ENCODE data around the gene LRP5. TPM values are rescaled to one million over a fixed set of nuclear protein-coding genes. Genes with fewer than 3 reads are reported as not detected.

LRP5 gene
- total RNA-seq, 1 experiment from 2014 or later = 55.2 TPM

DNA sequence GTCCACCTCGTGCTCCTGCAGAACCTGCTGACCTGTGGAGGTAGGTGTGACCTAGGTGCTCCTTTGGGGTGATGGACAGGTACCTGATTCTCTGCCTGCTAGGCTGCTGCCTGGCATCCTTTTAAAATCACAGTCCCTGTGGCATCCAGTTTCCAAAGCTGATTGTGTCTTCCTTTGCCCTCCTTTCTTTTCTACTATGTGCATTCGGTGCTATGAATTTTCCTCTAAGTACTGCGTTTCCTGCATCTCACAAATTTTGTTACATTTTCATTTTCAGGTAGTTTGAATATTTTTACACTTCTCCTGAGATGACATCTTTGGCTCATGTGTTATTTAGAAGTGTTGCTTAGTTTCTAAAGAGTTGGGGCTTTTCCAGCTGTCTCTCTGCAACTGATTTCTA is 117.3 kb downstream of the LRP5 start:
- CTCF ChIA-PET = no interaction called here
- intact Hi-C loops (cut with micrococcal nuclease) = no loop called here
- DNase-seq (ENCODE audit: low read depth, low spot score) (no peak), ATAC-seq (no peak)
- H3K36me3 ChIP-seq (ENCODE audit: control insufficient read depth in 1 of 2, insufficient read depth in 2 of 2, low read length in 2 of 2) = peaks cover 9 to 26% of the 10 kb centered on the region in 2 experiments; a peak in 2 of 4 replicates
- RAD21 ChIA-PET (ENCODE audit: low non-redundant PET in 1 of 2, low total read pairs in 2 of 2, uncharacterized antibody in 2 of 2, unreplicated experiment in 2 of 2) = no interaction called here
- H3K9ac ChIP-seq (ENCODE audit: low read length) = no peak overlapping the region
- no peaks in the 10 kb centered on the region for H3K27me3 ChIP-seq (ENCODE audit: insufficient read depth, low read length)
- H3K4me1 ChIP-seq (ENCODE audit: control insufficient read depth in 1 of 2, insufficient read depth in 2 of 2, low read length in 2 of 2) = no peaks in the 10 kb centered on the region
- BruUV-seq (replicated peaks) = no TSS peak
- no peak overlapping the region for H2AFZ ChIP-seq (ENCODE audit: low read depth, low read length, poor library complexity, severe bottlenecking)
- POLR2A ChIA-PET = no interaction called here
- H4K20me1 ChIP-seq (ENCODE audit: insufficient read depth) = no peaks in the 10 kb centered on the region
- H3K79me2 ChIP-seq (ENCODE audit: insufficient read depth, low read length) = no peaks in the 10 kb centered on the region
- TF ChIP-seq, protein P1, sequence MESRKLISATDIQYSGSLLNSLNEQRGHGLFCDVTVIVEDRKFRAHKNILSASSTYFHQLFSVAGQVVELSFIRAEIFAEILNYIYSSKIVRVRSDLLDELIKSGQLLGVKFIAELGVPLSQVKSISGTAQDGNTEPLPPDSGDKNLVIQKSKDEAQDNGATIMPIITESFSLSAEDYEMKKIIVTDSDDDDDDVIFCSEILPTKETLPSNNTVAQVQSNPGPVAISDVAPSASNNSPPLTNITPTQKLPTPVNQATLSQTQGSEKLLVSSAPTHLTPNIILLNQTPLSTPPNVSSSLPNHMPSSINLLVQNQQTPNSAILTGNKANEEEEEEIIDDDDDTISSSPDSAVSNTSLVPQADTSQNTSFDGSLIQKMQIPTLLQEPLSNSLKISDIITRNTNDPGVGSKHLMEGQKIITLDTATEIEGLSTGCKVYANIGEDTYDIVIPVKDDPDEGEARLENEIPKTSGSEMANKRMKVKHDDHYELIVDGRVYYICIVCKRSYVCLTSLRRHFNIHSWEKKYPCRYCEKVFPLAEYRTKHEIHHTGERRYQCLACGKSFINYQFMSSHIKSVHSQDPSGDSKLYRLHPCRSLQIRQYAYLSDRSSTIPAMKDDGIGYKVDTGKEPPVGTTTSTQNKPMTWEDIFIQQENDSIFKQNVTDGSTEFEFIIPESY (IDR thresholded peaks at IDR 0.05; ENCODE audit: extremely low read depth, insufficient replicate concordance, low read length) = no peak
- TF ChIP-seq ZNF274 (IDR thresholded peaks at IDR 0.05; ENCODE audit: low read depth, low read length) (no peak), CBX3 (IDR thresholded peaks at IDR 0.05; ENCODE audit: low read depth) (peak; percentile 37; the same call in 1 of the 2 replicates), ELF1 (IDR thresholded peaks at IDR 0.05; ENCODE audit: borderline replicate concordance, low read depth) (no peak), EZH2 (IDR thresholded peaks at IDR 0.05) (no peak)
- TF ChIP-seq, protein P2, sequence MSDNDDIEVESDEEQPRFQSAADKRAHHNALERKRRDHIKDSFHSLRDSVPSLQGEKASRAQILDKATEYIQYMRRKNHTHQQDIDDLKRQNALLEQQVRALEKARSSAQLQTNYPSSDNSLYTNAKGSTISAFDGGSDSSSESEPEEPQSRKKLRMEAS (IDR thresholded peaks at IDR 0.05) = no peak
- no peak overlapping the region for H3K4me2 ChIP-seq (ENCODE audit: low read length)
- H3K4me3 ChIP-seq (replicated peaks in 1 of 2; ENCODE audit: low read depth in 1 of 2, low read length in 2 of 2) = no peak overlapping the region
- H3K9me2 ChIP-seq (ENCODE audit: insufficient read depth) = no peaks in the 10 kb centered on the region
- peaks cover 6 to 7% of the 10 kb centered on the region in 2 experiments; a peak in 2 of 4 replicates for H3K9me3 ChIP-seq (ENCODE audit: control insufficient read depth in 1 of 2, insufficient read depth in 1 of 2, low read depth in 1 of 2, low read length in 2 of 2)
- no peak overlapping the region for H3K27ac ChIP-seq (ENCODE audit: low read depth, low read length)

DNA sequence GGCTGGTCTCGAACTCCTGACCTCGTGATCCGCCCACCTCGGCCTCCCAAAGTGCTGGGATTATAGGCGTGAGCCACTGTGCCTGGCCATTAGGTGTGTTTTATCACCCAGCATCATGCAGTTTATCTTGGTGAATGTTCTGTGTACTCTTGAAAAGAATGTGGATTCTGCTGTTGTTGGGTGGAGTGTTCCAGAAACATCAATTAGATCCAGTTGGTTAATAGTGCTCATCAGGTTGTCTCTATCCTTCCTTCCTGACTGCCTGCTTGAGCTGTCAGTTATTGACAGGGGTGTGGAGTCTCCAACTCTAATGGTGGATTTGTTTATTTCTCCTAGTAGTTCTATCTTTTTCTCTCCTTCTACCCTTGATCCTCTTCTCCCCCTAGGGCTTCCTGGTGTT is 118.0 kb downstream of the LRP5 start:
- no peaks in the 10 kb centered on the region for H3K9me2 ChIP-seq (ENCODE audit: insufficient read depth)
- H3K27me3 ChIP-seq (ENCODE audit: insufficient read depth, low read length) = no peaks in the 10 kb centered on the region
- H3K4me1 ChIP-seq (ENCODE audit: control insufficient read depth in 1 of 2, insufficient read depth in 2 of 2, low read length in 2 of 2) = no peaks in the 10 kb centered on the region
- no peaks in the 10 kb centered on the region for H4K20me1 ChIP-seq (ENCODE audit: insufficient read depth)
- no peak overlapping the region for H3K9ac ChIP-seq (ENCODE audit: low read length)
- peaks cover 12 to 23% of the 10 kb centered on the region in 2 experiments; a peak in 3 of 4 replicates for H3K36me3 ChIP-seq (ENCODE audit: control insufficient read depth in 1 of 2, insufficient read depth in 2 of 2, low read length in 2 of 2)
- no peak overlapping the region for H3K4me2 ChIP-seq (ENCODE audit: low read length)
- no peak overlapping the region for H2AFZ ChIP-seq (ENCODE audit: low read depth, low read length, poor library complexity, severe bottlenecking)
- H3K4me3 ChIP-seq (replicated peaks in 1 of 2; ENCODE audit: low read depth in 1 of 2, low read length in 2 of 2) = no peak overlapping the region
- ATAC-seq (no peak), DNase-seq (ENCODE audit: low read depth, low spot score) (no peak)
- POLR2A ChIA-PET = no interaction called here
- no TSS peak for BruUV-seq (replicated peaks)
- no peak overlapping the region for H3K27ac ChIP-seq (ENCODE audit: low read depth, low read length)
- no peaks in the 10 kb centered on the region for H3K79me2 ChIP-seq (ENCODE audit: insufficient read depth, low read length)
- RAD21 ChIA-PET (ENCODE audit: low non-redundant PET in 1 of 2, low total read pairs in 2 of 2, uncharacterized antibody in 2 of 2, unreplicated experiment in 2 of 2) = no interaction called here
- peaks cover 6 to 7% of the 10 kb centered on the region in 2 experiments; a peak in 2 of 4 replicates for H3K9me3 ChIP-seq (ENCODE audit: control insufficient read depth in 1 of 2, insufficient read depth in 1 of 2, low read depth in 1 of 2, low read length in 2 of 2)
- CTCF ChIA-PET = interaction anchor here (0.7 kb wide), 1 partner anchor 224 kb away, joined by 3 read pairs; no protein-coding TSS in a partner anchor
- intact Hi-C loops (cut with micrococcal nuclease) = no loop called here
- TF ChIP-seq ELF1 (IDR thresholded peaks at IDR 0.05; ENCODE audit: borderline replicate concordance, low read depth) (no peak), EZH2 (IDR thresholded peaks at IDR 0.05) (no peak), POLR2AphosphoS5 (IDR thresholded peaks at IDR 0.05; ENCODE audit: low read depth, low read length) (no peak), TCF7L2 (IDR thresholded peaks at IDR 0.05; ENCODE audit: borderline replicate concordance, extremely low read depth, insufficient read depth, insufficient read length) (no peak), EGR1 (IDR thresholded peaks at IDR 0.05; ENCODE audit: low read depth) (no peak), ZNF274 (IDR thresholded peaks at IDR 0.05; ENCODE audit: low read depth, low read length) (no peak), POLR2A (IDR thresholded peaks at IDR 0.05; ENCODE audit: borderline replicate concordance, extremely low read depth, insufficient read depth, insufficient read length) (no peak), SRF (IDR thresholded peaks at IDR 0.05; ENCODE audit: low read depth) (no peak), EZH2phosphoT487 (IDR thresholded peaks at IDR 0.05; ENCODE audit: borderline replicate concordance) (no peak), CBX3 (IDR thresholded peaks at IDR 0.05; ENCODE audit: low read depth) (no peak), SP1 (IDR thresholded peaks at IDR 0.05; ENCODE audit: low read depth) (no peak), FOSL1 (IDR thresholded peaks at IDR 0.05; ENCODE audit: low read depth) (no peak), ZFX (IDR thresholded peaks at IDR 0.05) (no peak), JUND (IDR thresholded peaks at IDR 0.05) (no peak), RAD21 (IDR thresholded peaks at IDR 0.05; ENCODE audit: low read depth) (no peak)
- TF ChIP-seq, protein P3, sequence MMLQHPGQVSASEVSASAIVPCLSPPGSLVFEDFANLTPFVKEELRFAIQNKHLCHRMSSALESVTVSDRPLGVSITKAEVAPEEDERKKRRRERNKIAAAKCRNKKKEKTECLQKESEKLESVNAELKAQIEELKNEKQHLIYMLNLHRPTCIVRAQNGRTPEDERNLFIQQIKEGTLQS (IDR thresholded peaks at IDR 0.05) = no peak
- TF ChIP-seq, protein P1 (IDR thresholded peaks at IDR 0.05; ENCODE audit: extremely low read depth, insufficient replicate concordance, low read length) = no peak

All from HCT116 (cell line).